Cardiac fibroblast (primary cell): ENCODE results near the gene TCF3.

Experiments
- DNase-seq, 2 donors: peaks; one replicate each; pipeline versions ENCODE4 v3.0.0 to v3.0.0-alpha.2; 2010; ENCODE audit warnings: low read depth in 2 of 2
- H3K4me3 ChIP-seq, 2 donors: replicated peaks in 1 of 2; 1 replicate in 1 of 2; 2 replicates in 1 of 2; pipeline ENCODE4 v1.5.1; 2011; ENCODE audit warnings: low read depth in 2 of 2, low read length in 2 of 2, mild to moderate bottlenecking in 2 of 2, moderate library complexity in 1 of 2
- CTCF ChIP-seq: IDR thresholded peaks from one replicate; pipeline ENCODE4 v1.5.1; 2011; ENCODE audit warnings: low read depth, mild to moderate bottlenecking, low read length, inconsistent platforms

TCF3 gene

GRCh38 chr19:1632462-1633268 is 19.8 kb downstream of the TCF3 start:
- DNase-seq: no peak
- TF ChIP-seq CTCF: no peak
- H3K4me3 ChIP-seq: no peak overlapping the region

- TF ChIP-seq CTCF: no peak
- no peak overlapping the region for H3K4me3 ChIP-seq
- DNase-seq: no peak
These were observed 20.8 kb downstream of the TCF3 start for GRCh38 chr19:1631557-1632100.

- no peak overlapping the region for H3K4me3 ChIP-seq
- no peak for DNase-seq
- no peak for TF ChIP-seq CTCF
These were observed 21.6 kb downstream of the TCF3 start for GRCh38 chr19:1630811-1631210.

- H3K4me3 ChIP-seq: no peak overlapping the region
- no peak for DNase-seq
- TF ChIP-seq CTCF: no peak
These were observed 22.4 kb downstream of the TCF3 start for GRCh38 chr19:1630012-1630411.

GRCh38 chr19:1629256-1629808 is 23.1 kb downstream of the TCF3 start:
- H3K4me3 ChIP-seq: no peak overlapping the region
- DNase-seq: no peak
- no peak for TF ChIP-seq CTCF

- no peak for DNase-seq
- H3K4me3 ChIP-seq: no peak overlapping the region
- TF ChIP-seq CTCF: no peak
These were observed 25.2 kb downstream of the TCF3 start for GRCh38 chr19:1627194-1627593.
